ENCODE data around the gene PARD3.

PARD3 gene

DNA sequence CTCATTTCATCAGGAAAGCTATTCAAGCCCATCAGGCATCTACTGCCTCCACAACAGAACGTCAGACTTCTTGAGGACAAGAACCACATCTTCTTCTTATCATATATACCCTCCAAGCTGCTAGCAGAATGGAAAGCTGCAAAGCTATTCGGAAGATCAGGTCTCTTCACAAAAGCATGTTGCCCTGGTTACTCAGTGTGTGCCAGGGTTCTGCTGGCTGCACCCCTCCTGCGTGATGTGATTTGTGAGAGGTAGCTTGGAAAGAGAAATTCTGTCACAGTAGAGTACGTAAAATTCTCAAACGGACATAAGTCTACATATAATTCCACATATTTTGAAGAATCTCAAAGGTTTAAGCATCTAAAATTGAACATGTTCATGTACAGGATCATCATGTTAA lies 681.7 kb downstream of the PARD3 start:
- TF ChIP-seq, protein P1, sequence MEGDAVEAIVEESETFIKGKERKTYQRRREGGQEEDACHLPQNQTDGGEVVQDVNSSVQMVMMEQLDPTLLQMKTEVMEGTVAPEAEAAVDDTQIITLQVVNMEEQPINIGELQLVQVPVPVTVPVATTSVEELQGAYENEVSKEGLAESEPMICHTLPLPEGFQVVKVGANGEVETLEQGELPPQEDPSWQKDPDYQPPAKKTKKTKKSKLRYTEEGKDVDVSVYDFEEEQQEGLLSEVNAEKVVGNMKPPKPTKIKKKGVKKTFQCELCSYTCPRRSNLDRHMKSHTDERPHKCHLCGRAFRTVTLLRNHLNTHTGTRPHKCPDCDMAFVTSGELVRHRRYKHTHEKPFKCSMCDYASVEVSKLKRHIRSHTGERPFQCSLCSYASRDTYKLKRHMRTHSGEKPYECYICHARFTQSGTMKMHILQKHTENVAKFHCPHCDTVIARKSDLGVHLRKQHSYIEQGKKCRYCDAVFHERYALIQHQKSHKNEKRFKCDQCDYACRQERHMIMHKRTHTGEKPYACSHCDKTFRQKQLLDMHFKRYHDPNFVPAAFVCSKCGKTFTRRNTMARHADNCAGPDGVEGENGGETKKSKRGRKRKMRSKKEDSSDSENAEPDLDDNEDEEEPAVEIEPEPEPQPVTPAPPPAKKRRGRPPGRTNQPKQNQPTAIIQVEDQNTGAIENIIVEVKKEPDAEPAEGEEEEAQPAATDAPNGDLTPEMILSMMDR (IDR thresholded peaks at IDR 0.05; ENCODE audit: insufficient read depth, low read length, poor library complexity, severe bottlenecking), result no peak

DNA sequence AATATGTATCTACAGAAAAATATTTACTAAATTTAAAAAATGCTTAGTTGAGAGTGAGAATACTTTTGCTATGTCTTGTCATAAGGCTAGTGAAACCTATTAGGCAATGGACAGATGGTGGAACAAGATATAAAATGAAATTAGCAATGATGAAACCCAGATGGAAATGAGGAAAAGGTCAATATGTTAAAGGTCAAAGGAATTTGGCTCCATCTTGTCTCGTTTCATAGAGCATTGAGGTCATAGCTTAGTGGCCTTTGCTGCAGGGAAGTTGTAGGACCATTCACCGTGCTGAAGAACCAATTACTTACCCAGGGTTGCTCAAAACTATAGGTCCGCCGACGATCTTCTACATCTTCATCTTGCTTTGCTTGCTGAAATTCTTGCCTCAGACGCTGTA lies 683.9 kb downstream of the PARD3 start:
- no peak overlapping the region for H3K4me3 ChIP-seq (replicated peaks; ENCODE audit: low read depth, low read length)
- TF ChIP-seq, protein P1 (IDR thresholded peaks at IDR 0.05; ENCODE audit: insufficient read depth, low read length, poor library complexity, severe bottlenecking), result no peak
- H3K36me3 ChIP-seq (ENCODE audit: control insufficient read depth, insufficient read depth, low read length), result no peaks in the 10 kb centered on the region
- H3K27me3 ChIP-seq (replicated peaks; ENCODE audit: control insufficient read depth, insufficient read depth, low read length), result no peaks in the 10 kb centered on the region
- DNase-seq (ENCODE audit: extremely low read depth, insufficient read length), result no peak

More for the DNA sequence above, 681.7 kb downstream of the PARD3 start:
- Histone ChIP-seq H3K27me3 (replicated peaks; ENCODE audit: control insufficient read depth, insufficient read depth, low read length) (no peaks in the 10 kb centered on the region), H3K36me3 (ENCODE audit: control insufficient read depth, insufficient read depth, low read length) (no peaks in the 10 kb centered on the region), H3K4me3 (replicated peaks; ENCODE audit: low read depth, low read length) (no peak overlapping the region)
- DNase-seq (ENCODE audit: extremely low read depth, insufficient read length), result no peak

DNA sequence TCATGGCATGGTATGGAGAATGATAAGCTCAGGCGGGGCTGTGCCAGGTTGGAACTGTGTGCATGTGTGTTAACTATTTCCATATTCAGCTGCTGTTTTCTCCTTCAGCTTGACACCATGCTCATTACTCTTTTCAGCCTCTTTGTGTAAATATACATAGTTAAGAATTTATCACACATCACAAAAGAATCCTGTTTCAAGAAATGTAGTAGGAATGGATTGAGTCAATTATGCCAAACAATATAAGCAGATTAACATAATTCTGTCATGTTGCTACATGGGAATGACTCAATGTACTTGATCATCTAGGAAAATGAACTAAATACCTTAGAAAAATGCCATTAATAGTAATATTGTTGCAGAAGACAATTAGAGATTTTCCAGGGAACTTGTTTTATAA lies 687.4 kb downstream of the PARD3 start:
- TF ChIP-seq, protein P1 (IDR thresholded peaks at IDR 0.05; ENCODE audit: insufficient read depth, low read length, poor library complexity, severe bottlenecking), result no peak
- DNase-seq (ENCODE audit: extremely low read depth, insufficient read length), result no peak
- Histone ChIP-seq H3K27me3 (replicated peaks; ENCODE audit: control insufficient read depth, insufficient read depth, low read length) (no peaks in the 10 kb centered on the region), H3K36me3 (ENCODE audit: control insufficient read depth, insufficient read depth, low read length) (no peaks in the 10 kb centered on the region), H3K4me3 (replicated peaks; ENCODE audit: low read depth, low read length) (no peak overlapping the region)

DNA sequence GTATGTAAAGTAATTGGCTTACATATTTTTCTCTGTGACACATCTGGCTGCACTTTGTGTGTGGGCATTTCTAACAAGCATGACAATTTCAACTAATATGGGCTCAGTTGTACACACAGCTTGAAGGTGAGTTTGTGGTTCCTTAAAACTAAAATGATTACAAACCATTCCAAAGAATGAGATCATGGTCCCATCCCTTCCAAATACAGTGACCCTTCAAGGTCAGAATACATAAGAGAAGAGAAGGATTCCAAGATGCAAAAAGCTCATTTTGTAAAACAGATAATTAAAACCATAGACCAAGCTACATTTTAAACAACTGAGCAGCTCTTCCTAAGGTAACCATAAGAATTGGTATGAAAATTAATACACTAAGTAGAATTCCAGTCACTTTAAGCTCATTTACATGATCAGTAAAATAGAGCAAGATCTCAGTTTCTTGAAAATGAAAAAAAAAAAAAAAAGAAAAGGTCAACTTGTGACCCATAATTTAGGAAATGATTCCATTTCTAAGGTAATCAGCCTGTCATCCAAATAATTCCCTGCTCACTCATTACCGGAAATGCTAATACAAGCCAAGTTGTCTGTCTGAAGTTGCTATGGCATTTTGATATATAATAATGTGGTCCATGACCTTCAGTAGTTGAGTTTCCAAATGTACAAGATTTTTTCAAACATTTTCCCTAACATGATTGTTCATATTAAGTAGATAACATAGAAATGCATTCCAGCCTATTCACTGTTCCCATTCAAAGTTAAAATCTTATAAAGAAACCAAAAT lies 688.5 kb downstream of the PARD3 start:
- TF ChIP-seq, protein P1 (IDR thresholded peaks at IDR 0.05; ENCODE audit: insufficient read depth, low read length, poor library complexity, severe bottlenecking), result no peak
- no peak for DNase-seq (ENCODE audit: extremely low read depth, insufficient read length)
- Histone ChIP-seq H3K27me3 (replicated peaks; ENCODE audit: control insufficient read depth, insufficient read depth, low read length) (no peaks in the 10 kb centered on the region), H3K36me3 (ENCODE audit: control insufficient read depth, insufficient read depth, low read length) (no peaks in the 10 kb centered on the region), H3K4me3 (replicated peaks; ENCODE audit: low read depth, low read length) (no peak overlapping the region)

DNA sequence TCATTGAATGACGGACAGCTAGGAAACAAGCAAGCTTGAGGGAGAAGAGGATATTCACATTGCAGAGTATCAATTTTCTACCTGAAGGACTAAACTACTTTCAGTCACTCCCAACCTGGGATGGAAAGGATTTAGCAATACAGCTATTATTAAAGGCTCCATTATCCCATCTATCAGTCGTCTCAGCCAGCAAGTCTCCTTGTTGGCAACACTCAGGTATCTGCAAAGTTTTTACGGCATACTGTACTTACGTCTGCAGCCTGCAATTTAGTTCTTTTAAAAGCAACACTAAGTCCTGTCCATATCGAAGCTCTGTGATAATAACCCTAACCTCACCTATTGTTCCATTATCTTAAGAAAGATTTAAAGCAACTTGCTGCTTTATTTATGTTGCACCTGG lies 689.4 kb downstream of the PARD3 start:
- TF ChIP-seq, protein P1 (IDR thresholded peaks at IDR 0.05; ENCODE audit: insufficient read depth, low read length, poor library complexity, severe bottlenecking), result no peak
- Histone ChIP-seq H3K36me3 (ENCODE audit: control insufficient read depth, insufficient read depth, low read length) (no peaks in the 10 kb centered on the region), H3K27me3 (replicated peaks; ENCODE audit: control insufficient read depth, insufficient read depth, low read length) (no peaks in the 10 kb centered on the region), H3K4me3 (replicated peaks; ENCODE audit: low read depth, low read length) (no peak overlapping the region)
- DNase-seq (ENCODE audit: extremely low read depth, insufficient read length), result no peak

All from GM06990 (cell line).